Mucosa of descending colon (tissue), 3 donors: ENCODE results near the gene GPATCH2. TPM values are rescaled to one million over a fixed set of nuclear protein-coding genes. Genes with fewer than 3 reads are reported as not detected.

Experiments
- ATAC-seq: fragments of 200-7000 bp; cut with Tn5 transposase; one replicate; pipeline ENCODE4 v1.9.1; 2020; ENCODE audit warnings: mild to moderate bottlenecking, moderate library complexity
- DNase-seq, 3 donors: peaks; one replicate each; pipeline ENCODE4 v3.0.0-alpha.2; 2020
- H3K36me3 ChIP-seq: fragments of 200-600 bp; one replicate; pipeline ENCODE4 v1.8.0; 2021; ENCODE audit warnings: low read depth, mild to moderate bottlenecking
- H3K4me1 ChIP-seq: fragments of 200-600 bp; one replicate; pipeline ENCODE4 v1.8.0; 2021; ENCODE audit warnings: low read depth, mild to moderate bottlenecking
- H3K4me3 ChIP-seq: fragments of 200-600 bp; one replicate; pipeline ENCODE4 v1.8.0; 2021; ENCODE audit warnings: mild to moderate bottlenecking
- H3K9me3 ChIP-seq: fragments of 200-600 bp; one replicate; pipeline ENCODE4 v1.8.0; 2021; ENCODE audit warnings: mild to moderate bottlenecking
- CTCF ChIP-seq: fragments of 200-600 bp; IDR thresholded peaks from one replicate; pipeline ENCODE4 v1.8.0; 2022; ENCODE audit warnings: antibody characterized with exemption, mild to moderate bottlenecking
- intact Hi-C, 2 donors: fragments of 100-400 bp; cut with DNase I in 1 of 2; cut with micrococcal nuclease in 1 of 2; formaldehyde crosslinking; loops; one replicate each; pipeline versions ENCODE4 v1.11.0 to v1.11.1; 2022; cut with DNase I, micrococcal nuclease
- total RNA-seq, 3 donors: library from RNA; stranded (reverse); fragmentation: NEBNext Ultra II Directional in 2 of 3; extraction: Animal tissue kit (Norgen Biotek cat#: 25700) in 2 of 3; gene quantifications; one replicate each; pipeline versions ENCODE4 v1.2.1 to v1.2.4, GENCODE V29; 2021 to 2023
- donor health status: DM: no; HTN: no; CAD: no; lungs with moderate emphysema.
- donor health status: DM: no; HTN: no; CAD: no.
- donor health status: DM: no; HTN: yes; CAD: no.

GPATCH2 gene
- total RNA-seq, 3 donors from 2014 or later: 13.2 to 15.2 (median 13.2) TPM

DNA sequence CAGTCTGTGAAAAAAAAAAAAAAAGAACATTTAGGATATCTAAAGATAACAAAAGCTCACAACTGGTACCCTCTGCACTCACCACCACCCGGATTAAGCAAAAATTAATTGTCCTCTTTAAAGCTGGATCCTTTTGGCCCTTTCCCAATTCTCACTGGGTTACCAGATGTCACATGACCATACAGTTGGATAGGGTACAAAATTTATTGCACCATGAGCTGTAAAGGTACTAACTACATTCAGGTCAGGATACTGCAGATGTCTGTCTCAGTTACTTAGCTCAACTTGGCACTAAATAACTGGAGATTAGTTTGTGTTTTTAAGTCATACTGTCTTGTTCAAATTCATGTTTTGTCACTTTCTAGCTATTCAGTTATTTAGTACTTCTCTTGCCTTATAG is 96.3 kb downstream of the GPATCH2 start:
- ATAC-seq: peak; percentile 59
- Histone ChIP-seq H3K36me3 (no peaks in the 10 kb centered on the region), H3K9me3 (no peaks in the 10 kb centered on the region)

DNA sequence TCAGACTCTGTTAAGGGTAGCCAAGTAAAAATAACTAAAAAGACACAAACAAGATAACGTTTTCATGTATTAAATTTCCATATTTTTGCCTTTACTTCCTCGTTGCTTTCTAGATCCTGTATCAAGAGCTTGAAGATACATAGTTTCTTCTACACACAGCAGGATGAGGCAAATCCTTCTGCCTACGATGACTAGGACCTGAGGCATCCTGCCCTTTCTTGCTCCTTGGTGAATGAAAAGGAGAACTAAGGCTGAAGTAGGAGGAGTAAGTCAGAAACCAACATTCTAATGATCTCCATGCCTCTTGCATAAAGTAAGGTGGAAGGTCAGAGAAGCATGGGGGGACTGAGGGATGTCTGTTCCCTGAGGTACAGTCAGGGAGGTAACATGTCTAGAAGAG is 102.6 kb downstream of the GPATCH2 start:
- DNase-seq (no peak), ATAC-seq (no peak)
- intact Hi-C loops: no loop called here
- H3K4me3 ChIP-seq: no peak overlapping the region
- no peaks in the 10 kb centered on the region for H3K36me3 ChIP-seq
- H3K9me3 ChIP-seq: no peaks in the 10 kb centered on the region
- no peaks in the 10 kb centered on the region for H3K4me1 ChIP-seq
- no peak for TF ChIP-seq CTCF

More for the DNA sequence above, 96.3 kb downstream of the GPATCH2 start:
- TF ChIP-seq CTCF: no peak
- Histone ChIP-seq H3K4me1 (no peaks in the 10 kb centered on the region), H3K4me3 (no peak overlapping the region)
- no peak for DNase-seq
- intact Hi-C loops: no loop called here

GRCh38 chr1:217527151-217527550 is 103.7 kb downstream of the GPATCH2 start:
- Histone ChIP-seq H3K4me3 (no peak overlapping the region), H3K9me3 (no peaks in the 10 kb centered on the region), H3K36me3 (no peaks in the 10 kb centered on the region), H3K4me1 (no peaks in the 10 kb centered on the region)
- TF ChIP-seq CTCF: no peak
- ATAC-seq (no peak), DNase-seq (no peak)
- intact Hi-C loops: no loop called here

DNA sequence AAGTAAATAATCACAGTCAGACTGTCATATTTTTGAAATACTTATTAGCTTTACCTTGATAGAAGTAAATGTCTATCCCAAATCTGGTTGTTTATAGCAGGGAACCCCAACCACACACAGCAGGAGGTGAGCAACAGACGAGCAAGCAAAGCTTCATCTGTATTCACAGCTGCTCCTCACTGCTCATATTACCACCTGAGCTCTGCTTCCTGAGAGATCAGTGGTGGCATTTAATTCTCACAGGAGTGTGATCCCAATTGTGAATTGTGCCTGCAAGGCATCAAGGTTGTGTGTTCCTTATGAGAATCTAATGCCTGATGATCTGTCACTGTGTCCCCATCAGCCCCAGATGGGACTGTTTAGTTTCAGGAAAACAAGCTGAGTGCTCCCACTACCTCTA is 104.3 kb downstream of the GPATCH2 start:
- Histone ChIP-seq H3K4me3 (no peak overlapping the region), H3K36me3 (no peaks in the 10 kb centered on the region), H3K9me3 (no peaks in the 10 kb centered on the region), H3K4me1 (no peaks in the 10 kb centered on the region)
- ATAC-seq (no peak), DNase-seq (no peak)
- no peak for TF ChIP-seq CTCF
- intact Hi-C loops: no loop called here

GRCh38 chr1:217525773-217526490 is 105.0 kb downstream of the GPATCH2 start:
- Histone ChIP-seq H3K4me1 (no peaks in the 10 kb centered on the region), H3K9me3 (no peaks in the 10 kb centered on the region), H3K36me3 (no peaks in the 10 kb centered on the region), H3K4me3 (no peak overlapping the region)
- no peak for TF ChIP-seq CTCF
- DNase-seq (no peak), ATAC-seq (no peak)
- intact Hi-C loops: no loop called here
